ENCODE measurements around the gene ZSWIM4. TPM values are rescaled to one million over a fixed set of nuclear protein-coding genes. Genes with fewer than 3 reads are reported as not detected.

ZSWIM4 gene
- total and polyA plus RNA-seq, 10 of the 15 experiments (the other 5 are each of a cell fraction or from before 2014, with no cell fraction given), result 0.73 to 11.1 (median 1.8) TPM; not detected in 2

DNA sequence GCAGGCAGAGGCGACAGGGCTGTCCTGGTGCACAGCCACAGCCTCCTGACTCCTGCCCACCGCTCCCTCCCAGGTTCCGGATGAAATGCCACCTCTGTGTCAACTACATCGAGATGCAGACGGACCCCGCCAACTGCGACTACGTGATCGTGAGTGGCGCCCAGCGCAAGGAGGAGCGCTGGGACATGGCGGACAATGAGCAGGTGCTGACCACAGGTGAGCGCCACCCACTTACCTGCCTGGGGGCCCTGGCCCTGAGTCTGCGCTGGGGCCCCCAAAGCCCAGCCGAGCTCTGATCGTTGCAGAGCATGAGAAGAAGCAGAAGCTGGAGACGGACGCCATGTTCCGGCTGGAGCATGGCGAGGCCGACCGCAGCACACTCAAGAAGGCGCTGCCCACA, 36.4 kb upstream of the ZSWIM4 start (continued):
- TF ChIP-seq, protein P1, sequence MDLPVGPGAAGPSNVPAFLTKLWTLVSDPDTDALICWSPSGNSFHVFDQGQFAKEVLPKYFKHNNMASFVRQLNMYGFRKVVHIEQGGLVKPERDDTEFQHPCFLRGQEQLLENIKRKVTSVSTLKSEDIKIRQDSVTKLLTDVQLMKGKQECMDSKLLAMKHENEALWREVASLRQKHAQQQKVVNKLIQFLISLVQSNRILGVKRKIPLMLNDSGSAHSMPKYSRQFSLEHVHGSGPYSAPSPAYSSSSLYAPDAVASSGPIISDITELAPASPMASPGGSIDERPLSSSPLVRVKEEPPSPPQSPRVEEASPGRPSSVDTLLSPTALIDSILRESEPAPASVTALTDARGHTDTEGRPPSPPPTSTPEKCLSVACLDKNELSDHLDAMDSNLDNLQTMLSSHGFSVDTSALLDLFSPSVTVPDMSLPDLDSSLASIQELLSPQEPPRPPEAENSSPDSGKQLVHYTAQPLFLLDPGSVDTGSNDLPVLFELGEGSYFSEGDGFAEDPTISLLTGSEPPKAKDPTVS (IDR thresholded peaks at IDR 0.05; ENCODE audit: low read depth, low read length), result no peak
- TF ChIP-seq, protein P2, sequence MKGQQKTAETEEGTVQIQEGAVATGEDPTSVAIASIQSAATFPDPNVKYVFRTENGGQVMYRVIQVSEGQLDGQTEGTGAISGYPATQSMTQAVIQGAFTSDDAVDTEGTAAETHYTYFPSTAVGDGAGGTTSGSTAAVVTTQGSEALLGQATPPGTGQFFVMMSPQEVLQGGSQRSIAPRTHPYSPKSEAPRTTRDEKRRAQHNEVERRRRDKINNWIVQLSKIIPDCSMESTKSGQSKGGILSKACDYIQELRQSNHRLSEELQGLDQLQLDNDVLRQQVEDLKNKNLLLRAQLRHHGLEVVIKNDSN (IDR thresholded peaks at IDR 0.05; ENCODE audit: borderline replicate concordance, extremely low read length, insufficient read depth, low read depth, low read length), result no peak

DNA sequence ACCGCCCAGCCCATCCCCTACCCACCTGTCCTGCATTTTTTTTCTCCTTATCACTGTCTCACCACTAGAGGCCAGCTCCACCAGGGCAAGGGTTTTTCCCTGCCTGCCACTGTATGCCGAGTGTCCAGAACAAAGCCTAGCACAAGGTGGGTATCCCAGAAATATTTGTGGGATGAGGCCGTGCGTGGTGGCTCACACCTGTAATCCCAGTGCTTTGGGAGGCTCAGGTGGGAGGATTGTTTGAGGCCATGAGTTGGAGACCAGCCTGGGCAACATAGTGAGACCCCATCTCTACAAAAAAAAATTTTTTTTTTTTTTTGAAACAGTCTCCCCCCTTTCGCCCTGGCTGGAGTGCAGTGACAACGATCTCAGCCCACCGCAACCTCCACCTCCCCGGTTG, 33.8 kb upstream of the ZSWIM4 start:
- FAIRE-seq, result no peak

More for the DNA sequence above, 33.8 kb upstream of the ZSWIM4 start:
- ChIA-PET POLR2A (interaction anchor here (0.7 kb wide), 1 partner anchor 39 kb away, joined by 3 read pairs; no protein-coding TSS in a partner anchor), RAD21 (ENCODE audit: unreplicated experiment) (no interaction called here), SMC1A (ENCODE audit: uncharacterized antibody, unreplicated experiment) (interaction anchor here (1.3 kb wide), 1 partner anchor 12 kb away, joined by 3 read pairs; no protein-coding TSS in a partner anchor), CTCF (interaction anchor here (1.2 kb wide), 1 partner anchor 101 kb away, joined by 3 read pairs; no protein-coding TSS in a partner anchor)
- intact Hi-C loops (cut with micrococcal nuclease; ENCODE audit: unreplicated experiment), result no loop called here
- Histone ChIP-seq H3K4me3 (no peak overlapping the region), H3K79me2 (ENCODE audit: control insufficient read depth, insufficient read depth, low read length) (peaks cover 19% of the 10 kb centered on the region), H3K9me3 (replicated peaks; ENCODE audit: control insufficient read depth, insufficient read depth, low read length) (no peaks in the 10 kb centered on the region), H3K9ac (ENCODE audit: control insufficient read depth, insufficient read depth, low read length) (no peak overlapping the region), H2AFZ (ENCODE audit: control insufficient read depth, low read depth, low read length) (no peak overlapping the region), H3K27me3 (replicated peaks in 1 of 2; ENCODE audit: control insufficient read depth in 2 of 2, insufficient read depth in 2 of 2, low read length in 1 of 2) (no peaks in the 10 kb centered on the region), H3K4me1 (ENCODE audit: control insufficient read depth, insufficient read depth, low read length) (no peaks in the 10 kb centered on the region), H3K36me3 (ENCODE audit: control insufficient read depth in 2 of 2, insufficient read depth in 2 of 2, low read length in 1 of 2) (peaks cover 4 to 16% of the 10 kb centered on the region in 2 experiments), H3K27ac (ENCODE audit: control insufficient read depth, insufficient read depth) (no peak overlapping the region), H3K4me2 (ENCODE audit: control insufficient read depth, insufficient read depth) (no peak overlapping the region), H4K20me1 (ENCODE audit: control insufficient read depth, insufficient read depth) (no peaks in the 10 kb centered on the region)
- no peak for ATAC-seq
- in situ Hi-C loops (cut with MboI), result no loop called here
- TF ChIP-seq ZNF24 (IDR thresholded peaks at IDR 0.05) (no peak), CBX3 (IDR thresholded peaks at IDR 0.05; ENCODE audit: borderline replicate concordance, low read depth) (no peak), TAF1 (IDR thresholded peaks at IDR 0.05; ENCODE audit: borderline replicate concordance, low read depth, low read length) (no peak), SREBF1 (IDR thresholded peaks at IDR 0.05; ENCODE audit: low read length) (no peak), BCL11A (IDR thresholded peaks at IDR 0.05; ENCODE audit: low read depth, low read length) (no peak)
- TF ChIP-seq, protein P3, sequence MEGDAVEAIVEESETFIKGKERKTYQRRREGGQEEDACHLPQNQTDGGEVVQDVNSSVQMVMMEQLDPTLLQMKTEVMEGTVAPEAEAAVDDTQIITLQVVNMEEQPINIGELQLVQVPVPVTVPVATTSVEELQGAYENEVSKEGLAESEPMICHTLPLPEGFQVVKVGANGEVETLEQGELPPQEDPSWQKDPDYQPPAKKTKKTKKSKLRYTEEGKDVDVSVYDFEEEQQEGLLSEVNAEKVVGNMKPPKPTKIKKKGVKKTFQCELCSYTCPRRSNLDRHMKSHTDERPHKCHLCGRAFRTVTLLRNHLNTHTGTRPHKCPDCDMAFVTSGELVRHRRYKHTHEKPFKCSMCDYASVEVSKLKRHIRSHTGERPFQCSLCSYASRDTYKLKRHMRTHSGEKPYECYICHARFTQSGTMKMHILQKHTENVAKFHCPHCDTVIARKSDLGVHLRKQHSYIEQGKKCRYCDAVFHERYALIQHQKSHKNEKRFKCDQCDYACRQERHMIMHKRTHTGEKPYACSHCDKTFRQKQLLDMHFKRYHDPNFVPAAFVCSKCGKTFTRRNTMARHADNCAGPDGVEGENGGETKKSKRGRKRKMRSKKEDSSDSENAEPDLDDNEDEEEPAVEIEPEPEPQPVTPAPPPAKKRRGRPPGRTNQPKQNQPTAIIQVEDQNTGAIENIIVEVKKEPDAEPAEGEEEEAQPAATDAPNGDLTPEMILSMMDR (IDR thresholded peaks at IDR 0.05 in 2 of 3, conservative IDR thresholded peaks at IDR 0.05 in 1 of 3; ENCODE audit: control insufficient read depth in 2 of 3, extremely low read depth in 1 of 3, insufficient read depth in 1 of 3, low read depth in 3 of 3, low read length in 3 of 3), result peak in 1 of 3 experiments; percentile 6; a peak in 1 of 6 replicates
- TF ChIP-seq, protein P2 (IDR thresholded peaks at IDR 0.05; ENCODE audit: borderline replicate concordance, extremely low read length, insufficient read depth, low read depth, low read length), result no peak
- WGBS (ENCODE audit: insufficient coverage, insufficient replicate concordance, low lambda C conversion rate, missing lambda C conversion rate), result 85% methylated on average over 8 of the region's 8 CpGs
- DNase-seq (ENCODE audit: low read depth, low spot score), result no peak
- no TSS peak for BruUV-seq (replicated peaks)

Data from GM12878 (cell line).